H1 (cell line): ENCODE measurements around the gene EVX2. TPM values are rescaled to one million over a fixed set of nuclear protein-coding genes. Genes with fewer than 3 reads are reported as not detected.

Experiments used
- KDM4A ChIP-seq: IDR thresholded peaks from one replicate; pipeline ENCODE4 v1.7.1; 2012; ENCODE audit warnings: low read depth, mild to moderate bottlenecking, moderate library complexity, low read length, inconsistent platforms; ENCODE audit not compliant: severe bottlenecking
- RNF2 ChIP-seq: fragments of 200-900, 300-1000 bp; sonication (generic); IDR thresholded peaks from 2 replicates; pipeline ENCODE4 v1.7.1; 2016; ENCODE audit warnings: borderline replicate concordance, low read depth, mild to moderate bottlenecking, antibody characterized with exemption, low read length; ENCODE audit not compliant: poor library complexity, severe bottlenecking; ENCODE audit errors: missing control alignments
- TEAD4 ChIP-seq: IDR thresholded peaks from 2 replicates; pipeline ENCODE4 v1.6.1; 2012; ENCODE audit warnings: low read depth, low read length, inconsistent platforms, mixed read lengths
- polyA plus RNA-seq, 7 experiments: library from polyadenylated mRNA; depleted of rRNA in 3 of 7; stranded (reverse) in 5 of 7; unstranded in 2 of 7; fragments of >200 nt in 5 of 7; fragments of 200-250 nt in 2 of 7; gene quantifications; 1 replicate in 5 of 7; 2 replicates in 1 of 7; 4 replicates in 1 of 7; pipeline versions ENCODE4 v1.2.1 to v1.2.3, GENCODE V29; 2011 to 2013; ENCODE audit warnings: missing spikeins in 2 of 7, mixed read lengths in 2 of 7
- total RNA-seq: library from RNA; stranded (reverse); fragmentation: NEBNext Ultra II Directional; extraction: Animal tissue kit (Norgen Biotek cat#: 25700); gene quantifications from 2 replicates; pipeline ENCODE4 v1.2.1, GENCODE V29; 2021

EVX2 gene
- total and polyA plus RNA-seq, 2 of the 8 experiments (the other 6 are each of a cell fraction or from before 2014, with no cell fraction given), result not detected

GRCh38 chr2:176122052-176122682 lies 38.4 kb upstream of the EVX2 start (continued):
- TF ChIP-seq RNF2, result peak; percentile 75
- TF ChIP-seq KDM4A, result peak; percentile 14
- TF ChIP-seq TEAD4, result no peak
